Osteoblast (primary cell): ENCODE results near the gene LCN10. TPM values are rescaled to one million over a fixed set of nuclear protein-coding genes. Genes with fewer than 3 reads are reported as not detected.
A peak's percentile ranks its signal among the peaks of the same experiment; 100 is the strongest.
"Not testable (repeated sequence)": the region's sequence is repeated elsewhere in the genome, so short reads cannot be mapped to it uniquely, and the experiment has no call there.

Experiments
- DNase-seq: peaks from one replicate; pipeline ENCODE4 v3.0.0; 2011; ENCODE audit warnings: low spot score, mixed read lengths; ENCODE audit not compliant: insufficient read length; ENCODE audit errors: missing footprints
- H2AFZ ChIP-seq: 2 replicates; pipeline ENCODE4 v1.6.0; 2011; ENCODE audit warnings: mild to moderate bottlenecking, low read length
- H3K27ac ChIP-seq: 2 replicates; pipeline ENCODE4 v1.5.1; 2011; ENCODE audit warnings: mild to moderate bottlenecking, low read depth, low read length, moderate library complexity
- H3K27me3 ChIP-seq: 2 replicates; pipeline ENCODE4 v1.6.0; 2012; ENCODE audit warnings: mild to moderate bottlenecking, control low read depth, inconsistent platforms, low read length, moderate library complexity; ENCODE audit not compliant: insufficient read depth
- H3K36me3 ChIP-seq: 2 replicates; pipeline ENCODE4 v1.5.1; 2011; ENCODE audit warnings: mild to moderate bottlenecking, low read length, control low read depth, moderate library complexity; ENCODE audit not compliant: insufficient read depth
- H3K4me1 ChIP-seq: 2 replicates; pipeline ENCODE4 v1.5.1; 2011; ENCODE audit warnings: mild to moderate bottlenecking, low read length, control low read depth, moderate library complexity; ENCODE audit not compliant: insufficient read depth
- H3K4me2 ChIP-seq: 2 replicates; pipeline ENCODE4 v1.6.0; 2011; ENCODE audit warnings: mild to moderate bottlenecking, low read length; ENCODE audit not compliant: insufficient read depth
- H3K4me3 ChIP-seq: fragments of 200-600 bp; sonication (generic); 3 replicates; pipeline ENCODE4 v1.5.1; 2012; ENCODE audit warnings: mild to moderate bottlenecking, low read length, inconsistent platforms; ENCODE audit not compliant: insufficient read depth
- H3K79me2 ChIP-seq: 2 replicates; pipeline ENCODE4 v1.6.0; 2012; ENCODE audit warnings: mild to moderate bottlenecking, low read length, control low read depth, inconsistent platforms; ENCODE audit not compliant: insufficient read depth
- H3K9me3 ChIP-seq: 2 replicates; pipeline ENCODE4 v1.5.1; 2011; ENCODE audit warnings: low read depth, low read length, control low read depth
- H4K20me1 ChIP-seq: 2 replicates; pipeline ENCODE4 v1.6.0; 2012; ENCODE audit warnings: mild to moderate bottlenecking, low read length, control low read depth; ENCODE audit not compliant: insufficient read depth
- total RNA-seq: library from RNA; depleted of rRNA; stranded (reverse); fragments of >200 nt; gene quantifications from 2 replicates; pipeline ENCODE4 v1.2.3, GENCODE V29; 2012
- TF ChIP-seq, protein P1 (sequence below): IDR thresholded peaks from 2 replicates; pipeline ENCODE4 v1.5.1; 2011; ENCODE audit warnings: mild to moderate bottlenecking, low read depth, low read length, moderate library complexity; ENCODE audit errors: extremely low read depth

LCN10 gene
- total RNA-seq, 1 donor: not detected

DNA sequence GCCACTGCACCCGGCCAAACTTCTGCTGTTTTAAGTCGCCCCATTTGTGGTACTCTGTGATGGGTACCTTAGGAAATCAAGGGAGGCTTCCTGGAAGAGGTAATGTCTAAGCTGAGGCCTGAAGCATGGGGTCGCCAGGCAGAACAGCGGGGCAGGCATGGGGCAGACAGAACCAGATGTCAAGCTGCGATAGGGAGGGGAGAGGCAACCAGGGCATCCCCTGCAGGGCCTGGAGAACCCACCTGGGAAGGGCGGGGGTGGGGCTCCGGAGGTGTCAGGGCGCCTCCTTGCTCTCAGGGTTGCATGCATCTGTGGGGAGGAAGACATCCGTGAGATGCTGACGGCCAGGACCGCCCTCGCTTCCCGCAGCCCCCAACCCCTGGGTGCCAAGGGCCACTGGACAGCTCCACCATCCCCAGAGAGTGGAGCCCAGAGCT lies 18.8 kb upstream of the LCN10 start:
- H3K79me2 ChIP-seq: no peaks in the 10 kb centered on the region
- no peak overlapping the region for H3K4me3 ChIP-seq
- no peak overlapping the region for H3K4me2 ChIP-seq
- TF ChIP-seq, protein P1, sequence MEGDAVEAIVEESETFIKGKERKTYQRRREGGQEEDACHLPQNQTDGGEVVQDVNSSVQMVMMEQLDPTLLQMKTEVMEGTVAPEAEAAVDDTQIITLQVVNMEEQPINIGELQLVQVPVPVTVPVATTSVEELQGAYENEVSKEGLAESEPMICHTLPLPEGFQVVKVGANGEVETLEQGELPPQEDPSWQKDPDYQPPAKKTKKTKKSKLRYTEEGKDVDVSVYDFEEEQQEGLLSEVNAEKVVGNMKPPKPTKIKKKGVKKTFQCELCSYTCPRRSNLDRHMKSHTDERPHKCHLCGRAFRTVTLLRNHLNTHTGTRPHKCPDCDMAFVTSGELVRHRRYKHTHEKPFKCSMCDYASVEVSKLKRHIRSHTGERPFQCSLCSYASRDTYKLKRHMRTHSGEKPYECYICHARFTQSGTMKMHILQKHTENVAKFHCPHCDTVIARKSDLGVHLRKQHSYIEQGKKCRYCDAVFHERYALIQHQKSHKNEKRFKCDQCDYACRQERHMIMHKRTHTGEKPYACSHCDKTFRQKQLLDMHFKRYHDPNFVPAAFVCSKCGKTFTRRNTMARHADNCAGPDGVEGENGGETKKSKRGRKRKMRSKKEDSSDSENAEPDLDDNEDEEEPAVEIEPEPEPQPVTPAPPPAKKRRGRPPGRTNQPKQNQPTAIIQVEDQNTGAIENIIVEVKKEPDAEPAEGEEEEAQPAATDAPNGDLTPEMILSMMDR: no peak
- no peaks in the 10 kb centered on the region for H4K20me1 ChIP-seq
- H3K9me3 ChIP-seq: no peaks in the 10 kb centered on the region
- H2AFZ ChIP-seq: no peak overlapping the region
- H3K27ac ChIP-seq: no peak overlapping the region
- no peaks in the 10 kb centered on the region for H3K4me1 ChIP-seq
- no peaks in the 10 kb centered on the region for H3K36me3 ChIP-seq
- peak; percentile 76 for DNase-seq
- no peaks in the 10 kb centered on the region for H3K27me3 ChIP-seq

DNA sequence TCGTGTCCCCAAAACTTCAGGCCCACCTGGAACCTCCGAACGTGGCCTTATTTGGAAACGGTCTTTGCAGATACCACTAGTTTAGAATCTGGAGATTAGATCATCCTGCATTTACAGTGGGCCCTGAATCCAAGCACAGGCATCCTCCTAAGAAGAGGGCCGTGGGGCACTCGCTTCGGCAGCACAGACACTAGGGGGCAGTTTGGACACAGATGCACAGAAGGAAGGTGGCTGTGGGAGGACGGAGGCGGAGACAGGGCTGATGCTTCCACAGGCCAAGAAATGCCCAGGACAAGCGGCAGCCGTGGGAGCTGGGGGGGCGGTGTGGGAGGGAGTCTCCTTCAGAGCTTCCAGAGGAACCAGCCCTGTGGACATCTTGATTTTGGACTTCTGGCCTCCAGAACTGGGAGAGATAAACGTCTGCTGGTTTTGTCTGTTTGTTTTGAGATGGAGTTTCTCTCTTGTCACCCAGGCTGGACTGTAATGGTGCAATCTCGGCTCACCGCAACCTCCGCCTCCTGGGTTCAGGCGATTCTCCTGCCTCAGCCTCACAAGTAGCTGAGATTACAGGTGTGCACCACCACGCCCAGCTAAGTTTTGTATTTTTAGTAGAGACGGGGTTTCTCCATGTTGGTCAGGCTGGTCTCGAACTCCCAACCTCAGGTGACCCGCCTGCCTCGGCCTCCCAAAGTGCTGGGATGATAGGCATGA lies 18.2 kb upstream of the LCN10 start:
- H3K4me1 ChIP-seq, H3K79me2 ChIP-seq, H3K9me3 ChIP-seq, H4K20me1 ChIP-seq, H3K27ac ChIP-seq, H3K27me3 ChIP-seq, H3K36me3 ChIP-seq: not testable (repeated sequence)
- Histone ChIP-seq H3K4me3 (peak overlapping the region; percentile 19), H2AFZ (peak overlapping the region; percentile 72), H3K4me2 (peak overlapping the region; percentile 61)
- peak; percentile 97 for DNase-seq
- TF ChIP-seq, protein P1: peak; percentile 69

DNA sequence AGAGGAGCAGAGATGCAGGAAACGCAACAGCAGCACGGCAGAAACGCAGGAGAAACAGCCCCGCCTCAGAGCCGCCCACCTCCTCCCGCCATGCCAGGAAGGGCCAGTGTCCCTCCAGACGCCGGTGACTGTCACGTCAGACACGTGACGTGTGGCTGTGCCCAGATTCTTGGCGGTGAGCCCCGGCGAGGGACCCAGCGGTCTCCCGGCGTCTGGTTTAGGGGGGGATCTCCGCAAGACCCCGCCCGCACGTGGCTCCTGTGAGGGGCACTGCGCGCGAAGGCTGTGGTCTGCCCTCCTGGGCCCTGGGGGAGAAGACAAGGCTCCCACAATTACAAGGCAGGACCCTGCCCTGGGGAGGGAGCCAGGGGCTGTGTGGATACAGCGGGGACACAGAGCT lies 17.7 kb upstream of the LCN10 start:
- Histone ChIP-seq H3K4me1 (no peaks in the 10 kb centered on the region), H3K27me3 (no peaks in the 10 kb centered on the region), H3K9me3 (peaks cover 6% of the 10 kb centered on the region), H3K4me3 (no peak overlapping the region), H3K27ac (no peak overlapping the region), H4K20me1 (no peaks in the 10 kb centered on the region), H3K36me3 (no peaks in the 10 kb centered on the region), H2AFZ (no peak overlapping the region), H3K4me2 (no peak overlapping the region), H3K79me2 (no peaks in the 10 kb centered on the region)
- DNase-seq: peak; percentile 38
- TF ChIP-seq, protein P1: no peak

DNA sequence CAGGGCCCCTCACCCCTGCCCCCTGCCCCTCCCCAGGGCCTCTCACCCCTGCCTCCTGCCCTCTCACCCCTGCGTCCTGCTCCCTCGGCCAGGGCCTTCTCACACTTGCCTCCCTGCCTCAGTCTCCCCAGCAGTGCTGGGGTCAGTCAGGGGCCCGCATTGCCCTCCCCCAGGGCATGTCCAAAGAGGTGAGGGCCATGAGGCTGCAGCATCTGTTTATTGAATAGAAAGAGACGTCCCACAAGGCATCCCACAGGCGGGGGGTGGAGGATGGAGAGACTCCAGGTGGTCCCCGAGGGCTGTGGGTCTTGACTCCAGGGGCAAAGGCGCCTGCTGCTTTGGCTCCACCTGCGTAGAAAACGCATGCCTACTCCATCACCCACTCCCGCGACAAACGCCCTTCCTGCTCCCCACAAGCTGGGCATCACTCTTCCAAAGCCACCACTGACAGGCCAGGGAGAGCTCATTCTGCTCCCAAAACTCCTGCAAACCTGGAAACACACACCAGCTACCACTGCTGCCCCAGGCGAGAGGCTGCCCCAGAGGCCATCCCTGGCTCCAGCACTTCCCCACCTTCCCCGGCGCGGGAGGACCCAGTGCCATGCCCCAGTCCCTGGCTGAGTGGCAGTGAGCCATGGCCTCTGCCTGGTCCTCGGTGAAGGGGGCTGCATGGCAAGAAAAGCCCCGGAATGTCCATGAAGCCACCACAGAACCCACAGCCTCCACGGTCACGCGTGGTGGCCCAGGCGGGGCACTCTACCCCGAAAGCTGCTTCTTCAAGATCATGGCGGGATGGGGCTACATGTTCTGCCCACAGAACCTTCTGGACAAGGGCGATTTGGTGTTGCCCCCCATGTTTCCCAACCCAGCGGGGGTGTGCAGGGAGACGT lies 16.9 kb upstream of the LCN10 start:
- H3K27ac ChIP-seq: no peak overlapping the region
- H3K9me3 ChIP-seq: peaks cover 6% of the 10 kb centered on the region
- no peaks in the 10 kb centered on the region for H3K79me2 ChIP-seq
- no peak overlapping the region for H3K4me3 ChIP-seq
- no peak overlapping the region for H3K4me2 ChIP-seq
- no peak overlapping the region for H2AFZ ChIP-seq
- no peaks in the 10 kb centered on the region for H3K27me3 ChIP-seq
- TF ChIP-seq, protein P1: no peak
- no peaks in the 10 kb centered on the region for H4K20me1 ChIP-seq
- H3K4me1 ChIP-seq: no peaks in the 10 kb centered on the region
- DNase-seq: peak; percentile 72
- H3K36me3 ChIP-seq: no peaks in the 10 kb centered on the region
